ENCODE data around the gene RNF39.

Gene RNF39

DNA sequence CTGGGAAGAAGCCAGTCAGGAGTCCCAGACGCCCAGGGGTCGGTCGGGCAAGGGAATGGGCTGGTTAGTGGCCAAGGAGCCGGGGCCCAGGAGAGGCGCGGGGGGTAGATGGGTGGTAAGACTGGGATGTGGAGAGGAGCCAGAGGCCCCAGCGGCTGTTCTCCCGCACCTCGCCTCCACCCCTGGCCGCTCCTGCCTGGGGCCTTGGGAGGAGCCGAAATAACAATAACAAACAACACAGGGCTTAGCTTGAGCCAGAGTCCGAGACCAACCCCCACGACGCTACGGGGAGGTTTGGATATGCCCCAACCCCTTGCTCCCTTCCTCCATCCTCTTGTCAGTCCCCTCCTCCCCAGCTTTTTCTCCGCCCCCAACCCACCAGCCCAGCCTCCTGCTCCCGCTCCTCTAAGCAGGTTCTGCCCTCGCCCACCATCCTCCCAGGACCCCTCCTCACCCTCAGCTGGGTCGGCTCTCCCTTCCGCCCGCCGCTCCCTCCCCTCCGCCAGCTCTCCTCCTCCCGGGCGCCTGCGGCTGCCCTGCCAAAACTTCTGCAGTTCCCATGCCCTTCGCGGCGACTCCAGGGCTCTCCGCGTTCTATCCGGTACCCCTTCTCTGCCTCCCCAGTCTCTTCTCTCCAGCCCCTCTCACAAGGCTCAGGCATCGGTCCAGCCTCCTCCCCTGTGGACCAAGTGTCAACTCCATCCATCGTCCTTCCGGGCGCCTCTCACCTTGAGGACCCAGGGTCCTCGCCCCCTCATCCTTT is 1.1 kb downstream of the RNF39 start:
- Mint-ChIP-seq H3K27me3 (peaks cover 40% of the 10 kb centered on the region), H3K27ac (no peak overlapping the region), H3K4me3 (peak overlapping the region; percentile 77), H3K4me1 (ENCODE audit: low read depth) (peaks cover 59% of the 10 kb centered on the region), H3K36me3 (peaks cover 23% of the 10 kb centered on the region), H3K9me3 (ENCODE audit: low read depth) (no peaks in the 10 kb centered on the region)

DNA sequence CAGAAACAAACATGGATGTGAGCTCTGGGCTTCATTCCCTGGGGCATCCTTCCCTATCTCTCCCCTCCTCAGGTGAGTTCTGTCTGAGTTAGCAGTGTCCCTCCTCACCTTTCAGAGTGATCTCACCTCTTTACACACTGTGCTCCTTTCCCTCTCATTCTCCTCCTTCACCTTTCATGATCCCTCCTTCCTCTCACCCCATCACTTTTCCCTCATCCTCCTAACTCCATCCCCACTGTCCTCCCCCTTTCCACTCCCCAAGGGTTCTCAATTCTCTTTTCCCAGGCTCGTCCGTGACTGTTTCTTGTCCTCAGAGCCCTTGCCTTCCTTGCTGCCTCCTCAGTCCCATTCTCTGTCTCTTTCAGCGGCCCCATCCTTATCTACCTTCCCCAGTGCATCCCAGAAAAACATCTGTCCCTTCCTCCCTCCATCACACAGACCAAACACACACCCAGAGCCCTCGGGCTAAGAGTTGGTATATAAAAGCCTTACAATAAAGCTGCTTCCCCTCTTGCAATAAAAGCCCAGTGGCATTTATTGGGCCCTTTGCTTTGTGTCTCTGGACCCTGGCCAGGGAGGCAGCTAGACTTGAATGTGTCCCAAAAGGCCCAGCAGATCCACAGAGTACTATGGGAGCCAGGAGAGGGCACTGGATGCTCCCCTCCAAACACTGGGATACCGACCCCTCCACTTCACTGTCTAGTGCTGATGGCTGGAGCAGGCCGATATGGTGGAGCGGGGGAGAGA is 1.9 kb downstream of the RNF39 start:
- peaks cover 65% of the 10 kb centered on the region for H3K4me1 Mint-ChIP-seq (ENCODE audit: low read depth)
- no peak overlapping the region for H3K27ac Mint-ChIP-seq
- peaks cover 23% of the 10 kb centered on the region for H3K36me3 Mint-ChIP-seq
- peak overlapping the region; percentile 65 for H3K4me3 Mint-ChIP-seq
- no peaks in the 10 kb centered on the region for H3K9me3 Mint-ChIP-seq (ENCODE audit: low read depth)
- H3K27me3 Mint-ChIP-seq, result peaks cover 37% of the 10 kb centered on the region

DNA sequence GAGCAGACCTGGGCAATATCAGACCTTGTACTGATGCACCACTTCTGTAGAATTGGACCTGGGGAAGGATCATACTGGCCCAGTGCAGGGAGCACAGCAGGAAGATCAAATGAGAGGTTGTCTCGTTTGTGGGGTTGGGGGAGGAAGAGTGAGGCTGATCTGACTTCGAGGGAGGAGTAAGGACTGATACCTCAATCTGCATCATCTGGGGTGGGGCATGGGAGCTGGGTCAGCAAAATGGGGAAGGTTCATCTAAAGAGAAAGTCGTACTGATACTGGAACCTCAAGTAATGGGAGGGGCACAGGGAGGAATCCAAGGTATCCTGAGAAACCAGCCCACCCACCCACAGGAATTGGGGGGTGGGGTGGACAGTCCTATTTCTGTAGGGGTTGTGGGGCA is 3.7 kb downstream of the RNF39 start:
- no peak overlapping the region for H3K27ac Mint-ChIP-seq
- H3K4me3 Mint-ChIP-seq, result peak overlapping the region; percentile 1
- H3K9me3 Mint-ChIP-seq (ENCODE audit: low read depth), result no peaks in the 10 kb centered on the region
- peaks cover 36% of the 10 kb centered on the region for H3K27me3 Mint-ChIP-seq
- H3K36me3 Mint-ChIP-seq, result peaks cover 23% of the 10 kb centered on the region
- peaks cover 68% of the 10 kb centered on the region for H3K4me1 Mint-ChIP-seq (ENCODE audit: low read depth)

DNA sequence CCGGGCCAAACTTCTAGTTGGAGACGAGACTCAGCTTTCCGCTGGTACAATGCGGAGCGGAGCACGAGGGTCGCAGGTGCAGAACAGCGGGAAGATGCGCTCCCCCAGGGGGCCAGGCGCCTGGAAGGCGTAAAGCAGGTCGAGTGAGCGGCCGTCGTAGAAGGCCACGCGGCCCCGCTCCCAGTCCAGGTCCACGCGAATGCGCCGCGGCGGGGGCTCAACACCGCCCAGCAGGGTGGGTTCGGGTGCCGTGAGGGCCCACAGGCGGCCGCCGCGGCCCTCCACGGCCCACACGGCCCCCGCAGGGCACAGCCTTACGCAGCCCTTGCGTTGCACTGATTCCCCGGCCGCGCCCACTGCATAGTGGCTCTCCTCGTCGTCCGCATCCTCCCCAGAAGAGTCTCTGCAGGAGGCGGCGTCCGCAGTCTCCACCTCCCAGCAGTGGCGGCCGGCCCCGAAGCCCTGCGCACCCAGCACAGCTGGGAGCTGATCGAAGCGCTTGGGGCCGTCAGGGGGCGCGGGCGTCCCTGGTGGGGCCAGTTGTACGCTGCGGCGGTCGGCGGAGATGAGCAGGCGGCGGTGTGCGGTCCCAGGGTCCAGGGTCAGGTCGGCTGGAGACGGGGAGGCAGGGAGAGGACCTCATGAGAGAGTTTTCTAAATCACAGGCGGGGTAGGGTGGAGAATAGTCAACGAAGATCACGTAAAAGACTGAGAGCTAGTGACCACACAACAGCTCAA is 4.3 kb downstream of the RNF39 start:
- Mint-ChIP-seq H3K4me3 (peak overlapping the region; percentile 1), H3K4me1 (ENCODE audit: low read depth) (peaks cover 66% of the 10 kb centered on the region), H3K36me3 (peaks cover 23% of the 10 kb centered on the region), H3K9me3 (ENCODE audit: low read depth) (no peaks in the 10 kb centered on the region), H3K27me3 (peaks cover 33% of the 10 kb centered on the region), H3K27ac (no peak overlapping the region)

DNA sequence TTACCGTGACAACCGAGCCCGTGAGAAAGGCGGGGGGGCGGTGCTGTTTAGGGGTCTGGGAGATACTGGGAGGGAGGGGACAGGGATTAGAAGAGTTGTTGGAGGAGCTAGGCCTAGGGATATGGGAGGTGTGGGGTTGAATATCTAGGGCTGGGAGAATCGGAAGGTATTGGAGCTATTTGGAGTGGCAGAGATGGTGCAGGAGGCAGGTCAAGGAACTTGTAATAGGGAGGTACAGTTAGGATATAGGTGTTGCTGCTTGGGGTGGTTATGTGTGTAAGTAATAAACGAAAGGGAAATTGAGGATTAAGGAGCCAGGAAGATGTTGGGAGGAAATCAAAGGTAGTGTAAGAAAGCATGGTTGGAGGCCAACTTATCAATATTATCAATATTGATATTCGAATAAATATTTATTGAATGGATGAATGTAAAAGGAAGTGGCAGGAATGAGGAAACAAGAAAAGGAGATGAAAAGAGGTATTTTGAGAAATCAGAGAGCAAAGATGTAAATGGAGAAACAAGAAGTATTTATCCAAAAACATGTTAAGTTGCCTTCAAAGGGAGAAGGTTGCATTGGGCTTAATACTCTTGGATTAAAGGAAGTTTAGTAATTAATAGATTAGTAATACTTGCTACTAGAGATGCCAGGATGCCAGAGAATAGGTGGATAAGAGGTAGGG is 8.0 kb downstream of the RNF39 start:
- H3K9me3 Mint-ChIP-seq (ENCODE audit: low read depth), result no peaks in the 10 kb centered on the region
- H3K4me1 Mint-ChIP-seq (ENCODE audit: low read depth), result peaks cover 66% of the 10 kb centered on the region
- H3K27me3 Mint-ChIP-seq, result peaks cover 16% of the 10 kb centered on the region
- H3K4me3 Mint-ChIP-seq, result peak overlapping the region; percentile 97
- peaks cover 30% of the 10 kb centered on the region for H3K36me3 Mint-ChIP-seq
- H3K27ac Mint-ChIP-seq, result peak overlapping the region; percentile 96

DNA sequence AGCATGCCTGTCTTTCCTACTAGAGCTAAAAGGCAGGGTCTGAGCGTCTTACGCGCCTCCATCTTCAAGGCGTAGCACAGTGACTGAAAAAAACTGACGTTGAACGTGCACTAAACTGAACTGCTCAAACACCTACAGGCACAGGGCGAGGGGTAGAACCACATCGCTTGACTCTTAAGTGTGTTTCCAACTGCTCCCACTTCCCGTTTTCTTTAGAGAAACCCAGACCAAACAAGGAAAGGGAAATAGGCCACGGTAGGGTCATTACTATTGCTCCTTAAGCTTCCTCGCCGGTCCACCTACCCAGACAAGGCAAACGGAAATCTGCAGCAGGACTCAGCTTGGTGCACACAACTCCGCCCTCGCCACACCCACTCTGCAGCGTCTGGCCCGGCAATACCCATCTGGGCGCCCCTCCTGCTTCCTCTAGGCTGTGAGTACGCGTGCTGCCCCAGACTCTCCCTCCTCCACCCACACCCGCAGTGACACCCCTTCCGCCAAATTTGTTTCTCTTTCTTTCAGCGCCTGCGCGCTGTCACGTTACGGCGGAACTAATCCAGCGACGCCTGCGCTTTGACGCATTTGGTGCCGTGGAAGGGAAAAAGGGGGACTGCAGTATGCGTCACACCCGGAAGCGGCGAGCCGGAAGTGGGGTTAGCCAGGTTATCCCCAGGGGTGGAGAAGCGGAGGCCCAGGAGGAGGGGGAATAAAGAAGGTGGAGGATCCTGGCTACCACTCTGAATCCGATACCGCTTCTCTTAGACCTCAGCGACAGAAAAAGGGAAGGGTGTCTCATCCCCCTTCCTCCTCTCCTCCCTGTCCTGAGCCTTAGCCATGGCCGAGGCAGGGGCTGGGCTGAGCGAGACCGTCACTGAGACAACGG is 8.8 kb downstream of the RNF39 start, which contains the start of gene PPP1R11:
TSS of gene PPP1R11 (plus strand) at position 622 of the 883 bp plus-strand sequence. CDS start at position 835, 213 bp downstream.
- Mint-ChIP-seq H3K36me3 (peaks cover 25% of the 10 kb centered on the region), H3K9me3 (ENCODE audit: low read depth) (no peaks in the 10 kb centered on the region), H3K27ac (peak within 1 kb of the TSS; percentile 96), H3K4me3 (peak within 1 kb of the TSS; percentile 97), H3K27me3 (peaks cover 8% of the 10 kb centered on the region), H3K4me1 (ENCODE audit: low read depth) (peaks cover 68% of the 10 kb centered on the region)

DNA sequence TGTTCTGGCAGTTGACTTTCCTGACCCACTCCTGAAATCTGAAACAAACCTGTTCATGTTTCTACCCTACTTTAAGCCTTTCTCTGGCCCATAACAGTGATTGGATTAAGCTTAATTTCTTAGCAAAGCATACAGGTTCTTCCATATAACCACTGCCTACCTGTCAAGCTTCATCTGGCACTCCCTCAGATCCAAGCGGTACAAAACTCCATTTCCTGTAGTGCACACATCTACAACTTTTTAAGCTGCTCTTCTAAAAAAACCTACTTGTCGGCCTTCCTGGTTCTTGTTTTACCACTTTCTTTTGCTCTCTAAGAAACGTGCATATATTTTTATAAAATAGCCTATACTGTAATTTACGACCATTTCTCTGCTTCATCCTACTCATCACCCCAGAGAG is 9.5 kb downstream of the RNF39 start:
- Mint-ChIP-seq H3K4me3 (peak overlapping the region; percentile 97), H3K27ac (peak overlapping the region; percentile 96), H3K9me3 (ENCODE audit: low read depth) (no peaks in the 10 kb centered on the region), H3K36me3 (peaks cover 22% of the 10 kb centered on the region), H3K4me1 (ENCODE audit: low read depth) (peaks cover 69% of the 10 kb centered on the region), H3K27me3 (peaks cover 5% of the 10 kb centered on the region)

DNA sequence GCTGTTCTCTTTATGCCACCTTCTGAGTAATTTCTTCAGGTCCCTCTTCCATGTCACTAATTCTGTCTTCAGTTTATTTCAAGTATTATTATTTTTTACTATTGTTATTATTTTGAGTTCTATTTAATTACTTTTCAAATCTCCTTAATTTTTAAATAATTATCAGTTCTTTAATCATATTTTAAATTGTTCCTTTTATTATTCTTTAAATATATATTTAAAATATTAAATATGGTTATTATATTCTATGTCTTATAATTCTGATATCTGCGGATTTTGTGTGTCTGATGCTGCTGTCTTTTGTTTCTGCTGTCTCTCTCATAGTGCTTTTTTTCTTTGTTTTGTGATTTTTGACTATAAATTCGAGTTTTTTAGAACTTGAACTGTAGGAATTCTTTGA is 12.3 kb downstream of the RNF39 start:
- Mint-ChIP-seq H3K27ac (peak overlapping the region; percentile 70), H3K27me3 (no peaks in the 10 kb centered on the region), H3K36me3 (peaks cover 13% of the 10 kb centered on the region), H3K4me1 (ENCODE audit: low read depth) (peaks cover 66% of the 10 kb centered on the region), H3K9me3 (ENCODE audit: low read depth) (no peaks in the 10 kb centered on the region), H3K4me3 (peak overlapping the region; percentile 99)

DNA sequence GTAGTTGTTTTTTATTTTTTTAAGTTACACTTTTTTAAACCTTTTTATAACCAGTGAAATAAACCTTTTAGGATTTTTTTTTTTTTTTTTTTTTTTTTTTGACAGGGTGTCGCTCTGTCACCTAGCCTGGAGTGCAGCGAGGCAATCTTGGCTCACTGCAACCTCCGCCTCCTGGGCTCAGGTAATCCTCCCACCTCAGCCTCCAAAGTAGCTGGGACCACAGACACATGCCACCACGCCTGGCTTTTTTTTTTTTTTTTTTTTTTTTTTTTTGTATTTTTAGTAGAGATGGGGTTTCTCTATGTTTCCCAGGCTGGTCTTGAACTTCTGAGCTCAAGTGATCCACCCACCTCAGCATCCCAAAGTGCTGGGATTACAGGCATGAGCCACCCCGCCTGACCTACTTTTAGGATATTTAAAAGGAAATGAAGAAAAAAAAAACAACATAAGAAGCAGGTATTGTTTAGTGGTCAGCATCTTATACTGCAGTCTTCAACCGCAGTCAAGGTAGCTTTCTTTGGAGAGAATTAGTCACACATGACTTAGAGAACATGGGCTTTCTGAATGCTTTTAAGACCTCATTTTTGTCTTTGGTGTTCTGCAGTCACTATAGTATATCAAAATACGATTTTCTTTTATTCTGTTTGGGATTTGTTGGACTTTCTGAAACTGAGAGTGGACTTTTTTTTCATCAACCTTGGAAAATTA is 12.9 kb downstream of the RNF39 start:
- Mint-ChIP-seq H3K36me3 (peaks cover 13% of the 10 kb centered on the region), H3K9me3 (ENCODE audit: low read depth) (no peaks in the 10 kb centered on the region), H3K4me1 (ENCODE audit: low read depth) (peaks cover 60% of the 10 kb centered on the region), H3K27ac (peak overlapping the region; percentile 96), H3K27me3 (no peaks in the 10 kb centered on the region), H3K4me3 (peak overlapping the region; percentile 99)

DNA sequence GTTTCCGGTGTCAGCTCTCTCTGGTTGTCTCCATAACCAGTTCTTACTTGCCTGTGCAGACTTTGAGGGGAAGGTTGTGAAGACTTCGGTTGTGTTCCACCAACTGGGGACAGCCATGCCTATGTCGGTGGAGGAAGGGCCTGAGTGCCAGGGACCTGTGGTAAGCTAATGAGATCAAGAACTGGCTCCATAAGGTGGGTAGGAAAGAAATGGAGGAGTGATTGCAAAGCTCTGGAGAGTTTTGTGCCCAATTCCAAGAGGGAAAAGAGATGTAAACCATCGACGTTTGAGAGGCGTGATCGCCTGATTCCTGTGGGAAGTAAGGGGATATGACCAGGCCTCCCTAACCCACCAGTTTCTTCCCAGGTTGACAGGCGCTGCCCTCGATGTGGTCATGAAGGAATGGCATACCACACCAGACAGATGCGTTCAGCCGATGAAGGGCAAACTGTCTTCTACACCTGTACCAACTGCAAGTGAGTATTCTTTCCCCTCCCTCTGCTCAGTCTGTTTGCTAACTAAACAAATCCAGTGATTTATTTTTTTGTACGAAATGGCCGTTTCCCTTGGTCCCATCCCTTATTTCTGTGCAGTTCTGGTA is 13.6 kb downstream of the RNF39 start:
- Mint-ChIP-seq H3K9me3 (ENCODE audit: low read depth) (no peaks in the 10 kb centered on the region), H3K27me3 (no peaks in the 10 kb centered on the region), H3K4me3 (peak overlapping the region; percentile 99), H3K4me1 (ENCODE audit: low read depth) (peaks cover 60% of the 10 kb centered on the region), H3K27ac (peak overlapping the region; percentile 96), H3K36me3 (peaks cover 13% of the 10 kb centered on the region)

DNA sequence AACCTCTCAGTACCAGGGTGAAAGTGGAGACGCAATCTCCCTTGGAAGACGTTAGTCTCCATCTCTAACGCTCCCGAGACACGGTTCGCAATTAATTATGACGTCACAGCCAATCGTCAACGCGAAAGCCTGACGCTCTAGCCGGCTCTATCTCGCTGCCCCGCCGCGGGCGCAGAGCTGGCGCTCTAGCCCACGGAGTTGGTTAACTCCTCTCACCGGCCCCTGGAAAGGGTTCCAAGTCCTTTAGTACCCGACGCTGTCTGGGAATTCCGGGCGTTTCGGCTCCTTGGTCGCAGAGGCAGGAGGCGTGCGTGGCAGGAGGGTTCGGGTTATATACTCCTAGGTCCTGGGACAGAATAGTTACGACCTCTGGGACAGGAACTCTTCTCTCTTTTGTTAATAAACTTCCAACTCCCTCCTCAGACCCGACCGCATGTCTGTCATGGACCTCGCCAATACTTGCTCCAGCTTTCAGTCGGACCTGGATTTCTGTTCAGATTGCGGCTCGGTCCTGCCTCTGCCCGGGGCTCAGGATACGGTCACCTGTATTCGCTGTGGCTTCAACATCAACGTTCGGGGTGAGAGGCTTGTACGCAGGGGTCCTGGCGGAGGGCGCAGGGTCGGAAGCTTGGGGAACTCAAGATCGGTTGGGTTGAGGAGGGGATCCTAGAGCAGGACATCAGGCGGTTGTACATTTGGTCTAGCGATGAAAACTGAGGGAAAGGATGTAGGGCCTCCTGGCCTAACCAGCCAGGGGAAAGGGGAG is 14.3 kb downstream of the RNF39 start, which contains the start of gene POLR1H:
TSS of gene POLR1H (plus strand) at position 174 of the 766 bp plus-strand sequence. CDS start at position 434, 260 bp downstream.
- Mint-ChIP-seq H3K4me1 (ENCODE audit: low read depth) (peaks cover 55% of the 10 kb centered on the region), H3K27me3 (no peaks in the 10 kb centered on the region), H3K4me3 (peak within 1 kb of the TSS; percentile 99), H3K27ac (peak within 1 kb of the TSS; percentile 96), H3K36me3 (peaks cover 13% of the 10 kb centered on the region), H3K9me3 (ENCODE audit: low read depth) (no peaks in the 10 kb centered on the region)

DNA sequence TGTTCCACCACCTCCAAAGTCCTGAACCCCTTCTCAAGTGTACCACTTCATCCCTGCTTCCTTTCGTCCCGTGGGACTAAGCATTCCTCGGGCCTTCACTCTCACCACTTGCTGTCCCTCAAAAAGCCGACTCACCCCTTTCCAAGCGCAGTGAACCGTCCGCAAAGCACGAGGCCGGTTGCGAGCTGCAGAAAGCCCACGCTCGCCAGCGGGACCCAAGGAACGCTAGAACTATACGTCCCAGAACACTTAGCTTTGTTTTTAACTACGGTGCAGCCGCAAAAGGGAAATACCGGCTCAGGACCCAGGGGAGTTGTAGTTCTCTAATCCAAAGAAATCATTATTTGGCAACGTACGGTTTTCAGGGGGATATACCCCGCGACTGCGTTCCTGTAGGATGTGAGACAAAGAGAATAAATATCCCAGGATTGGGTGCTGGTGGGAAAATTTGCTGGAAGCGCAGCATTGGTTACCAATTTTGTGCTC is 14.9 kb downstream of the RNF39 start:
- H3K27me3 Mint-ChIP-seq, result no peaks in the 10 kb centered on the region
- peaks cover 13% of the 10 kb centered on the region for H3K36me3 Mint-ChIP-seq
- H3K4me3 Mint-ChIP-seq, result peak overlapping the region; percentile 99
- peak overlapping the region; percentile 96 for H3K27ac Mint-ChIP-seq
- H3K4me1 Mint-ChIP-seq (ENCODE audit: low read depth), result peaks cover 49% of the 10 kb centered on the region
- H3K9me3 Mint-ChIP-seq (ENCODE audit: low read depth), result no peaks in the 10 kb centered on the region
